ENCODE results near the gene NIBAN1.
A peak's percentile ranks its signal among the peaks of the same experiment; 100 is the strongest.

NIBAN1 gene

DNA sequence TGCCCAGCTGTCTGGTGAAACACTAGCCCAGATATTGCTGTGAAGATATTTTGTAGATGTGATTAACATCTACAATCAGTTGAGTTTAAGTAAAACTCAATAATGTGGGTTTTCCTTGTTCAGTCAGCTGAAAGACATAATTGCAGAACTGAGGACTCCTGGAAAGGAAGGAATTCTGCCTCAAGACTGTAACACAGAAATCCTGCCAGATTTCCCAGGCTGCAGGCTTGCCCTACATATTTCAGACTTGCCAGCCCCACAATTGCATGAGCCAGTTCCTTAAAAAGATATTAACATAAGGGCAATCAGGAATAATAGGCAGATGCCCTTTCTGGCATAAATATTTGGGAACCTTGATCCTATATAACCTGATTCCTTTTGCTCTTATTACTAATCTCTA lies 14.2 kb upstream of the NIBAN1 start:
- in situ Hi-C loops (cut with HindIII; ENCODE audit: low sequenced_read_pairs): no loop called here
- H3K4me3 ChIP-seq (ENCODE audit: low read depth, low read length): no peak overlapping the region
- TF ChIP-seq, protein P1, sequence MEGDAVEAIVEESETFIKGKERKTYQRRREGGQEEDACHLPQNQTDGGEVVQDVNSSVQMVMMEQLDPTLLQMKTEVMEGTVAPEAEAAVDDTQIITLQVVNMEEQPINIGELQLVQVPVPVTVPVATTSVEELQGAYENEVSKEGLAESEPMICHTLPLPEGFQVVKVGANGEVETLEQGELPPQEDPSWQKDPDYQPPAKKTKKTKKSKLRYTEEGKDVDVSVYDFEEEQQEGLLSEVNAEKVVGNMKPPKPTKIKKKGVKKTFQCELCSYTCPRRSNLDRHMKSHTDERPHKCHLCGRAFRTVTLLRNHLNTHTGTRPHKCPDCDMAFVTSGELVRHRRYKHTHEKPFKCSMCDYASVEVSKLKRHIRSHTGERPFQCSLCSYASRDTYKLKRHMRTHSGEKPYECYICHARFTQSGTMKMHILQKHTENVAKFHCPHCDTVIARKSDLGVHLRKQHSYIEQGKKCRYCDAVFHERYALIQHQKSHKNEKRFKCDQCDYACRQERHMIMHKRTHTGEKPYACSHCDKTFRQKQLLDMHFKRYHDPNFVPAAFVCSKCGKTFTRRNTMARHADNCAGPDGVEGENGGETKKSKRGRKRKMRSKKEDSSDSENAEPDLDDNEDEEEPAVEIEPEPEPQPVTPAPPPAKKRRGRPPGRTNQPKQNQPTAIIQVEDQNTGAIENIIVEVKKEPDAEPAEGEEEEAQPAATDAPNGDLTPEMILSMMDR (IDR thresholded peaks at IDR 0.05; ENCODE audit: low read depth, low read length): no peak
- no peak for DNase-seq (ENCODE audit: low read depth, low spot score)

DNA sequence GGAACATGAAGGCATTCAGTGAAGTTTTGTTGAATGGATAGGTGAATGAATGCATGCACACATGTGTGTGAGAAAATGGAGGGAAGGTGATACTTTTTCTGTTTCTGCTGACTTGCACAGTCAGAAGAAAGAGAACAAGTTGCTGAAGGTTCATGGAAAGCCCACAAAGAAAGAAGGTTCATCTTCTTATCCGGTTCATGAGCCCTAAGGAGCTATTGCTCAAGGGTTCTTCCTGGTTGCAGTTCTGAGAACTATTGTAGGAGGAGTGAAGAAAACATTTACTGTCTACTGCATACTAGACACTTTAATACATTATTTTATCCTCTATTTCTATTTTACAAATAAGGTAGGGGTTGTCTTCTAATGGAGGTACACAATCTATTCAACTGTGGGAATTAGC lies 13.4 kb upstream of the NIBAN1 start:
- TF ChIP-seq, protein P1 (IDR thresholded peaks at IDR 0.05; ENCODE audit: low read depth, low read length): no peak
- no peak overlapping the region for H3K4me3 ChIP-seq (ENCODE audit: low read depth, low read length)
- DNase-seq (ENCODE audit: low read depth, low spot score): no peak
- in situ Hi-C loops (cut with HindIII; ENCODE audit: low sequenced_read_pairs): no loop called here

DNA sequence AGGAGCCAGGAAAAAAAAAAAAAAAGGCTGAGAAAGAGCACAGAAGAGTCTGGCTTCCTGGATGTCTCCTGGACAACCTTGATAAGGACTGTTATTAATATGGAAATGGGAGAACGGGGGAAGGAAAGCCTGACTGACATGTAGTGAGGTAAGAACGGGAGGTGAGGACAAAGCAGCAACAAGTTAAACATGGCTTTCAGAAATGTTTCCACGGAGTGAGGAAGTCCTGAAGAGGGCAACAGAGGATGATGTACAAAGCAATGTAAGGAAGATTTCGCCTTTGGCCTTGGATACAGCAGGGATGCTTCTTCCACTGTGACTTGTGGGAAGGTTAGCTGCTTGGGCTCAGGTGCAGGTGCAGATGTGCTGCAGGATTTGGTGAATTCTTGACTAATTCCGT lies 11.9 kb upstream of the NIBAN1 start:
- TF ChIP-seq, protein P1 (IDR thresholded peaks at IDR 0.05; ENCODE audit: low read depth, low read length): peak; percentile 47
- peak; percentile 45 for DNase-seq (ENCODE audit: low read depth, low spot score)
- in situ Hi-C loops (cut with HindIII; ENCODE audit: low sequenced_read_pairs): no loop called here
- no peak overlapping the region for H3K4me3 ChIP-seq (ENCODE audit: low read depth, low read length)

DNA sequence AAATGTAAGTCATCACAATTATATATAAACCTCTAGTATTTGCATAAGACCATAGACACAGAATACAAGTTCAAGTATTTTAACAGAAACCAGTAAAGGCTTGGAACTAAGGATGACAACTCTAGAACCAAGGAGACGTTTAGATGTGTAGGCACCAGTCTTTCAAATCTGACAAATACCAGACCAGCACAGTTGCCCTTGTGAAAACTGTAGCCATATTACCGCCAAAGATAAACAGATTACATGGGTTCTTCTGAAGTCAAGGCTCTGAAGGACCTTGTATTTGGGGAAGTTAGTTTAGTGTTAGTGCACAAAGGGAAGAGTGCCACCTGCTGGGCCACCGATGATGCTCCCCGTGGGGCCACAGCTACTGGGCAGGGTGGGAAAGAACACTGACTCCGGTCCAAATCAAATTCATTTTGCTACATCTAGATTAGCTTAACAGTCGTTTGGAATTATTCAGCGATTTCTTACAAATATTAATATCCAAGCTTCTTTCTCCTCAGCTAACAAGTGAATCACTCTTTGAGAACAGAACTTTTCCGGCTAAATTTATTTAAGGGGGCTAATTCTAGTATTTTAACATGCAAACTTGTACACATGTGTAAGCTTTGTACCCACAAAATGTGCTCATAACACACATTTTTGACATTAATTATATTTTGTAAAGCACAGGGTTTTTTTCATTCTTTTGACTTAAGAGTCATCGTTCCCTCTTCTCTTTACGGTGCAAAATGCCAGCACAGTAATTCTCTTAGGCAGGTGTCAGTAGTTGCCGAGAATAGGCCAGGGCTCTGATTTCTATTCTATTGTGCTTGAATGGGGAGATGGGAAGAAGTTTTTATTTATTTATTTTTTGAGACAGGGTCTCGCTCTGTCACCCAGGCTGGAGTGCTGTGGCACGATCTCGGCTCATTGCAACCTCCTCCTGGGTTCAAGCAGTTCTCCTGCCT lies 8.0 kb upstream of the NIBAN1 start:
- peak; percentile 74 for DNase-seq (ENCODE audit: low read depth, low spot score)
- in situ Hi-C loops (cut with HindIII; ENCODE audit: low sequenced_read_pairs): no loop called here
- no peak overlapping the region for H3K4me3 ChIP-seq (ENCODE audit: low read depth, low read length)
- TF ChIP-seq, protein P1 (IDR thresholded peaks at IDR 0.05; ENCODE audit: low read depth, low read length): peak; percentile 93

DNA sequence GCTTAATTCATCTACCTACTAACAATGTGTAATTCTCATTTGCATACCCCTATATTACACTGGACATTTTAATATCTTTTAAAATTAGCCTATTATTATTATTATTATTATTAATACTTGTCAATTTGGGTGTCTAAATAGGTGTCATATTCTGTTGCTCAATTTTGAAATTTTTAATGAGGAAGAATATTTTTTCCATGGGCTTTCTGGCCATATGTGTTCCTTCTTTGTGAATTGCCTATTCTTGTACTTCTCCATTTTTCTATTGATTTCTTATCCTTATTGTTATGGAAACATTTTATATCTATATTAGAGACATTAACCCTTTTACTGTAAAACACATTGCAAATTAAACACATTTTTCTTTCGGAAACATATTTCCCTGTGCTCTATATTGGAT lies 6.4 kb upstream of the NIBAN1 start:
- TF ChIP-seq, protein P1 (IDR thresholded peaks at IDR 0.05; ENCODE audit: low read depth, low read length): no peak
- in situ Hi-C loops (cut with HindIII; ENCODE audit: low sequenced_read_pairs): no loop called here
- H3K4me3 ChIP-seq (ENCODE audit: low read depth, low read length): no peak overlapping the region
- no peak for DNase-seq (ENCODE audit: low read depth, low spot score)

DNA sequence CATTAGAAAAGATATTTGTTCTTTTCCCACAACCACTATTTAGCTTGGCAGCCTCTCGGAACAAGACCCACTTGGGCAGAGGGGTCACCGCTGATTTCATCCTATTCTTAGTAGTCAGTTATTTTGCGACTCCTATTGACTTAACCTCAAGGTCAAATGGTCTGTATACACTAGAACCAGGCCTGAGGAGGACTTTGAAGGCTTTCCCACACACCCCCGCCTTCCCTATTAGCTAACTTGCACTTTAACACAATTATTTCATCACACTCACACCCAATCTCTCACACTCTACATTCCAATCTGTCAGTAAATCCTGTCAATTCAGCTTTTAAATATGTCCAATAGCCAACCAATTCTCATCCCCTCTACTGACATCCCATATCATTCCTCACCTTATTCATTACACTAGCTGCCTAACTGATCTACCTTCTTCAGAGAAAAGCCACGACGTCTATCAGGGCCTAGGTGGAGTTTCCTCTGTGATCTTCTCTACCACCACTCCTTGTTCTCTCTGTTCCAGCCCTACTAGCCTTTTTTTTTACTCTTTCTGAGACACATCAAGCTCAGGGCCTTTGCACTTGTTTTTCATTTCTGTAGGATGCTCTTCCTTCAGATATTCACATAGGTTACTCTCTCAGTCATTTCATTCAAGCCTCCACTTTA lies 1.0 kb upstream of the NIBAN1 start:
- TF ChIP-seq, protein P1 (IDR thresholded peaks at IDR 0.05; ENCODE audit: low read depth, low read length): no peak
- no peak overlapping the region for H3K4me3 ChIP-seq (ENCODE audit: low read depth, low read length)
- no peak for DNase-seq (ENCODE audit: low read depth, low spot score)
- in situ Hi-C loops (cut with HindIII; ENCODE audit: low sequenced_read_pairs): no loop called here

Data from astrocyte of the spinal cord (primary cell).